Measurements from ENCODE around the gene ZNF777. TPM values are rescaled to one million over a fixed set of nuclear protein-coding genes. Genes with fewer than 3 reads are reported as not detected.

ZNF777 gene
- total and polyA plus RNA-seq, 9 of the 15 experiments (the other 6 are each of a cell fraction or from before 2014, with no cell fraction given) = 0.11 to 32.6 (median 9.0) TPM

DNA sequence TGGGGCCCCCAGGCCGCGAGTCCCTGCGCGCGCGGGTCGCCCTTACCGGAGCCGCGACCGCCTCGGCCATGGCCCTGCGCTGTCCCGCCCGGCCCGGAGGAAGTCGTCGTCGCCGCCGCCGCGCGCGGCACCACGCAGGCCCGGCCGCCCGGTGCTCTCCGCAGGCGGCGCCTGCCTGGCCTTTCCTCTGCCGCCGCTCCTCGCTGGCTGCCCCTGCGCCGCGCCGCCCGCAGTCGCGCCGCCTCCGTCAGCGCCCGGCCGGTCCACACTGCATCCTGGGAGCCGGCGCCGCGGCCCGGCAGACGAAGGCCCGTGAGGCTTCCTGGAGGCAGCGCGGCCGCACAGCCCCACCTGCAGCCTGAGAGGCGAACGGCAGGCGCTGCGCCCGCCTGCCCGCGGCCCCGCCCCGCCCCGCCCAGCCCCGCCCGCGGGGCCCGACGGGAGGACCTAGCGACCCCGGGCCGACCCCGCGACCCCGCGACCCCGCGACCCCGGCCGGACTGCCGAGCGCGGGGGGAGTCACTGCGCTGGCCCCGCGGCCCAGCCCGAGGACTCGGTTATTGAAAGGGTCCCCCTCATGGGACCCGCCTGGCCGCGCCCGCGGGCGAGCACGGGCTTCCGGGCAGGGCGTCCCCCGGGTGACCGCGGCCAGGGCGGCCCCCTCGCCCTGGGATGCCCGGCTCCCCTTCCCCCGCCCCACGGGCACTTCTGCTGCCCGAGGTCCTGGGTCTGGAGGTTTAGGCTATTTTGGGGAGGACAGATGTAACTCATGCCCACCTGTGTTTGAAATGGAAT lies 36.8 kb upstream of the ZNF777 start, which contains the start of gene ZNF746 (continued):
- TF ChIP-seq L3MBTL2 (IDR thresholded peaks at IDR 0.05) (no peak), HMG20B (CRISPR knock-in tag; IDR thresholded peaks at IDR 0.05) (no peak), NCOA6 (IDR thresholded peaks at IDR 0.05) (peak; percentile 71; the same call in 1 of the 2 replicates), SMARCA4 (IDR thresholded peaks at IDR 0.05) (no peak), PHTF2 (CRISPR knock-in tag; IDR thresholded peaks at IDR 0.05) (no peak), ILK (tag; IDR thresholded peaks at IDR 0.05; ENCODE audit: borderline replicate concordance, low read depth) (no peak), FOXA3 (CRISPR knock-in tag; conservative IDR thresholded peaks at IDR 0.05 in 1 of 2, IDR thresholded peaks at IDR 0.05 in 1 of 2) (no peak), NFRKB (IDR thresholded peaks at IDR 0.05; ENCODE audit: low read depth) (no peak), EGR1 (conservative IDR thresholded peaks at IDR 0.05) (no peak), FOXJ2 (tag; IDR thresholded peaks at IDR 0.05) (no peak), ERF (CRISPR knock-in tag; IDR thresholded peaks at IDR 0.05) (peak; percentile 92), NFE2L1 (tag; IDR thresholded peaks at IDR 0.05; ENCODE audit: borderline replicate concordance, low read depth) (no peak)
- TF ChIP-seq, protein P1, sequence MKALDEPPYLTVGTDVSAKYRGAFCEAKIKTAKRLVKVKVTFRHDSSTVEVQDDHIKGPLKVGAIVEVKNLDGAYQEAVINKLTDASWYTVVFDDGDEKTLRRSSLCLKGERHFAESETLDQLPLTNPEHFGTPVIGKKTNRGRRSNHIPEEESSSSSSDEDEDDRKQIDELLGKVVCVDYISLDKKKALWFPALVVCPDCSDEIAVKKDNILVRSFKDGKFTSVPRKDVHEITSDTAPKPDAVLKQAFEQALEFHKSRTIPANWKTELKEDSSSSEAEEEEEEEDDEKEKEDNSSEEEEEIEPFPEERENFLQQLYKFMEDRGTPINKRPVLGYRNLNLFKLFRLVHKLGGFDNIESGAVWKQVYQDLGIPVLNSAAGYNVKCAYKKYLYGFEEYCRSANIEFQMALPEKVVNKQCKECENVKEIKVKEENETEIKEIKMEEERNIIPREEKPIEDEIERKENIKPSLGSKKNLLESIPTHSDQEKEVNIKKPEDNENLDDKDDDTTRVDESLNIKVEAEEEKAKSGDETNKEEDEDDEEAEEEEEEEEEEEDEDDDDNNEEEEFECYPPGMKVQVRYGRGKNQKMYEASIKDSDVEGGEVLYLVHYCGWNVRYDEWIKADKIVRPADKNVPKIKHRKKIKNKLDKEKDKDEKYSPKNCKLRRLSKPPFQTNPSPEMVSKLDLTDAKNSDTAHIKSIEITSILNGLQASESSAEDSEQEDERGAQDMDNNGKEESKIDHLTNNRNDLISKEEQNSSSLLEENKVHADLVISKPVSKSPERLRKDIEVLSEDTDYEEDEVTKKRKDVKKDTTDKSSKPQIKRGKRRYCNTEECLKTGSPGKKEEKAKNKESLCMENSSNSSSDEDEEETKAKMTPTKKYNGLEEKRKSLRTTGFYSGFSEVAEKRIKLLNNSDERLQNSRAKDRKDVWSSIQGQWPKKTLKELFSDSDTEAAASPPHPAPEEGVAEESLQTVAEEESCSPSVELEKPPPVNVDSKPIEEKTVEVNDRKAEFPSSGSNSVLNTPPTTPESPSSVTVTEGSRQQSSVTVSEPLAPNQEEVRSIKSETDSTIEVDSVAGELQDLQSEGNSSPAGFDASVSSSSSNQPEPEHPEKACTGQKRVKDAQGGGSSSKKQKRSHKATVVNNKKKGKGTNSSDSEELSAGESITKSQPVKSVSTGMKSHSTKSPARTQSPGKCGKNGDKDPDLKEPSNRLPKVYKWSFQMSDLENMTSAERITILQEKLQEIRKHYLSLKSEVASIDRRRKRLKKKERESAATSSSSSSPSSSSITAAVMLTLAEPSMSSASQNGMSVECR (CRISPR knock-in tag; IDR thresholded peaks at IDR 0.05) = peak; percentile 67
- TF ChIP-seq, protein P2, sequence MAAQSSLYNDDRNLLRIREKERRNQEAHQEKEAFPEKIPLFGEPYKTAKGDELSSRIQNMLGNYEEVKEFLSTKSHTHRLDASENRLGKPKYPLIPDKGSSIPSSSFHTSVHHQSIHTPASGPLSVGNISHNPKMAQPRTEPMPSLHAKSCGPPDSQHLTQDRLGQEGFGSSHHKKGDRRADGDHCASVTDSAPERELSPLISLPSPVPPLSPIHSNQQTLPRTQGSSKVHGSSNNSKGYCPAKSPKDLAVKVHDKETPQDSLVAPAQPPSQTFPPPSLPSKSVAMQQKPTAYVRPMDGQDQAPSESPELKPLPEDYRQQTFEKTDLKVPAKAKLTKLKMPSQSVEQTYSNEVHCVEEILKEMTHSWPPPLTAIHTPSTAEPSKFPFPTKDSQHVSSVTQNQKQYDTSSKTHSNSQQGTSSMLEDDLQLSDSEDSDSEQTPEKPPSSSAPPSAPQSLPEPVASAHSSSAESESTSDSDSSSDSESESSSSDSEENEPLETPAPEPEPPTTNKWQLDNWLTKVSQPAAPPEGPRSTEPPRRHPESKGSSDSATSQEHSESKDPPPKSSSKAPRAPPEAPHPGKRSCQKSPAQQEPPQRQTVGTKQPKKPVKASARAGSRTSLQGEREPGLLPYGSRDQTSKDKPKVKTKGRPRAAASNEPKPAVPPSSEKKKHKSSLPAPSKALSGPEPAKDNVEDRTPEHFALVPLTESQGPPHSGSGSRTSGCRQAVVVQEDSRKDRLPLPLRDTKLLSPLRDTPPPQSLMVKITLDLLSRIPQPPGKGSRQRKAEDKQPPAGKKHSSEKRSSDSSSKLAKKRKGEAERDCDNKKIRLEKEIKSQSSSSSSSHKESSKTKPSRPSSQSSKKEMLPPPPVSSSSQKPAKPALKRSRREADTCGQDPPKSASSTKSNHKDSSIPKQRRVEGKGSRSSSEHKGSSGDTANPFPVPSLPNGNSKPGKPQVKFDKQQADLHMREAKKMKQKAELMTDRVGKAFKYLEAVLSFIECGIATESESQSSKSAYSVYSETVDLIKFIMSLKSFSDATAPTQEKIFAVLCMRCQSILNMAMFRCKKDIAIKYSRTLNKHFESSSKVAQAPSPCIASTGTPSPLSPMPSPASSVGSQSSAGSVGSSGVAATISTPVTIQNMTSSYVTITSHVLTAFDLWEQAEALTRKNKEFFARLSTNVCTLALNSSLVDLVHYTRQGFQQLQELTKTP (IDR thresholded peaks at IDR 0.05; ENCODE audit: low read depth in 1 of 2, partially characterized antibody in 2 of 2) = no peak

All from K562 (cell line).